SK-N-SH treated with all-trans-retinoic acid at 6 μM for 48 hours (cell line): ENCODE measurements around the gene RTBDN.

Experiments used
- PATZ1 ChIP-seq: fragments of 250-450 bp; sonication (Bioruptor Pico); IDR thresholded peaks from 2 replicates; pipeline ENCODE4 v1.8.0; 2020; ENCODE audit warnings: mild to moderate bottlenecking, moderate library complexity, borderline replicate concordance
- RARB ChIP-seq: fragments of 250-450 bp; sonication (Bioruptor Pico); IDR thresholded peaks from 2 replicates; pipeline ENCODE4 v1.8.0; 2021; ENCODE audit warnings: mild to moderate bottlenecking, moderate library complexity
- TCF4 ChIP-seq: fragments of 250-450 bp; sonication (Bioruptor Pico); IDR thresholded peaks from 2 replicates; pipeline ENCODE4 v1.8.0; 2021; ENCODE audit warnings: mild to moderate bottlenecking, moderate library complexity, borderline replicate concordance
- TOX ChIP-seq: fragments of 250-450 bp; sonication (Bioruptor Pico); IDR thresholded peaks from 2 replicates; pipeline ENCODE4 v1.8.0; 2021; ENCODE audit warnings: mild to moderate bottlenecking, moderate library complexity, borderline replicate concordance

GRCh38 chr19:12792051-12792852, 42.1 kb downstream of the RTBDN start:
- TF ChIP-seq PATZ1 (no peak), RARB (CRISPR knock-in tag) (no peak), TOX (CRISPR knock-in tag) (no peak), TCF4 (CRISPR knock-in tag) (no peak)
